Karpas-422 (cell line): ENCODE data around the gene PSMB11. TPM values are rescaled to one million over a fixed set of nuclear protein-coding genes. Genes with fewer than 3 reads are reported as not detected.

ENCODE experiments used
- DNase-seq: peaks from one replicate; pipeline ENCODE4 v3.0.0-alpha.2; 2015
- H2AFZ ChIP-seq: fragments of 200-600 bp; sonication (generic); 2 replicates; pipeline ENCODE4 v1.6.1; 2014; ENCODE audit warnings: antibody characterized with exemption, low read length, mixed read lengths
- H3K27ac ChIP-seq: fragments of 200-600 bp; sonication (generic); 2 replicates; pipeline ENCODE4 v1.5.1; 2014; ENCODE audit warnings: mild to moderate bottlenecking, low read length, moderate library complexity
- H3K27me3 ChIP-seq: fragments of 200-600 bp; sonication (generic); 2 replicates; pipeline ENCODE4 v1.6.1; 2014; ENCODE audit warnings: low read length, mixed read lengths
- H3K36me3 ChIP-seq: fragments of 200-600 bp; sonication (generic); 2 replicates; pipeline ENCODE4 v1.6.1; 2014; ENCODE audit warnings: low read length, mixed read lengths; ENCODE audit not compliant: insufficient read depth
- H3K4me1 ChIP-seq: fragments of 200-600 bp; sonication (generic); 2 replicates; pipeline ENCODE4 v1.6.1; 2014; ENCODE audit warnings: mild to moderate bottlenecking, low read length, mixed read lengths
- H3K4me2 ChIP-seq: fragments of 200-600 bp; sonication (generic); 2 replicates; pipeline ENCODE4 v1.6.1; 2014; ENCODE audit warnings: low read length, low read depth, mild to moderate bottlenecking; ENCODE audit not compliant: poor library complexity, severe bottlenecking
- H3K4me3 ChIP-seq: fragments of 200-600 bp; sonication (generic); 2 replicates; pipeline ENCODE4 v1.5.1; 2014; ENCODE audit warnings: mild to moderate bottlenecking, antibody characterized with exemption, low read length, mixed read lengths
- H3K79me2 ChIP-seq: fragments of 200-600 bp; sonication (generic); 2 replicates; pipeline ENCODE4 v1.6.1; 2014; ENCODE audit warnings: mild to moderate bottlenecking, low read length, mixed read lengths
- H3K9ac ChIP-seq: fragments of 200-600 bp; sonication (generic); 2 replicates; pipeline ENCODE4 v1.6.0; 2014; ENCODE audit warnings: low read length
- H3K9me2 ChIP-seq: fragments of 200-600 bp; sonication (generic), shearing (Covaris generic); replicated peaks from 2 replicates; pipeline ENCODE4 v1.6.0; 2014; ENCODE audit warnings: mild to moderate bottlenecking, low read length, moderate library complexity; ENCODE audit not compliant: insufficient read depth
- H3K9me3 ChIP-seq: fragments of 300-700, 200-600 bp; sonication (generic); 2 replicates; pipeline ENCODE4 v1.6.1; 2014; ENCODE audit warnings: low read length, mixed read lengths
- H4K20me1 ChIP-seq: fragments of 200-600 bp; sonication (generic); 2 replicates; pipeline ENCODE4 v1.6.1; 2014; ENCODE audit warnings: mild to moderate bottlenecking, antibody characterized with exemption, low read length, low read depth; ENCODE audit not compliant: insufficient read depth
- total RNA-seq: library from RNA; depleted of rRNA; stranded (reverse); fragments of >200 nt; shearing (Covaris generic); gene quantifications from 2 replicates; pipeline ENCODE4 v1.2.3, GENCODE V29; 2014; ENCODE audit warnings: low replicate concordance; rRNA removed

Gene PSMB11
- total RNA-seq, 1 experiment from 2014 or later: not detected

- H2AFZ ChIP-seq: no peak overlapping the region
- no peaks in the 10 kb centered on the region for H3K4me1 ChIP-seq
- DNase-seq: no peak
- H3K4me2 ChIP-seq: no peak overlapping the region
- no peak overlapping the region for H3K9ac ChIP-seq
- no peaks in the 10 kb centered on the region for H3K9me2 ChIP-seq
- H3K4me3 ChIP-seq: no peak overlapping the region
- no peaks in the 10 kb centered on the region for H3K27me3 ChIP-seq
- H3K9me3 ChIP-seq: no peaks in the 10 kb centered on the region
- no peak overlapping the region for H3K27ac ChIP-seq
- H3K36me3 ChIP-seq: peaks cover 66% of the 10 kb centered on the region
- 0 out of 2 replicates have a peak, but pooled peaks cover 6% of the 10 kb centered on the region for H4K20me1 ChIP-seq
- peaks cover 42% of the 10 kb centered on the region for H3K79me2 ChIP-seq
Observed at GRCh38 chr14:23086565-23086964, 44.6 kb downstream of the PSMB11 start.

GRCh38 chr14:23089498-23090253 lies 47.7 kb downstream of the PSMB11 start:
- Histone ChIP-seq H3K9me2 (no peaks in the 10 kb centered on the region), H3K27ac (no peak overlapping the region), H3K9ac (no peak overlapping the region), H3K9me3 (no peaks in the 10 kb centered on the region), H3K79me2 (peaks cover 70% of the 10 kb centered on the region), H3K4me1 (peaks cover 16% of the 10 kb centered on the region), H3K36me3 (peaks cover 77% of the 10 kb centered on the region), H2AFZ (no peak overlapping the region), H4K20me1 (peaks cover 24% of the 10 kb centered on the region), H3K4me2 (no peak overlapping the region), H3K4me3 (no peak overlapping the region), H3K27me3 (no peaks in the 10 kb centered on the region)
- DNase-seq: no peak

DNA sequence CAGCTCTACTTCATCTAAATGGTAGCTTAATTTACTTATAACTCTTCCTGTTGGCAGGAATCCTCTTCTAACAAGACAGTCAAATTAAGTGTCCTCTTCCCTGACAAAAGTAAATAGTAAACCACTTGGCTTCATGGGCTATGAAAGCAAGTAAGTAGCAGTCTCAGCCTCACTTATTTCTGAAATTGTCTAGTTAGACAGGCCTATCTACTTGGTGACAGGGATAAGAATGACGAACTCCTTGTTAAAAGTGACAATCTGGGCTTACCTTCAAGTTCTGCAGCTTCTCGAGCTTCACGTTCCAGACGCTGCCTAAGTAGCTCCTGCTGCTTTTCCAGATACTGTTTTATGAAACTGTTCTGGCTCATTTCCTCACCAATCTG lies 48.2 kb downstream of the PSMB11 start:
- H3K27me3 ChIP-seq: no peaks in the 10 kb centered on the region
- H3K79me2 ChIP-seq: peaks cover 69% of the 10 kb centered on the region
- H3K36me3 ChIP-seq: peaks cover 71% of the 10 kb centered on the region
- no peak overlapping the region for H3K4me2 ChIP-seq
- H3K9me3 ChIP-seq: no peaks in the 10 kb centered on the region
- no peak overlapping the region for H2AFZ ChIP-seq
- no peak overlapping the region for H3K4me3 ChIP-seq
- DNase-seq: no peak
- H3K4me1 ChIP-seq: peaks cover 16% of the 10 kb centered on the region
- no peak overlapping the region for H3K9ac ChIP-seq
- no peaks in the 10 kb centered on the region for H3K9me2 ChIP-seq
- peaks cover 24% of the 10 kb centered on the region for H4K20me1 ChIP-seq
- no peak overlapping the region for H3K27ac ChIP-seq

GRCh38 chr14:23091294-23092225 lies 49.5 kb downstream of the PSMB11 start:
- Histone ChIP-seq H3K79me2 (peaks cover 72% of the 10 kb centered on the region), H3K27me3 (no peaks in the 10 kb centered on the region), H3K4me1 (peaks cover 18% of the 10 kb centered on the region), H2AFZ (no peak overlapping the region), H4K20me1 (peaks cover 25% of the 10 kb centered on the region), H3K4me2 (no peak overlapping the region), H3K27ac (no peak overlapping the region), H3K4me3 (no peak overlapping the region), H3K9me2 (no peaks in the 10 kb centered on the region), H3K9ac (no peak overlapping the region), H3K36me3 (peaks cover 58% of the 10 kb centered on the region), H3K9me3 (no peaks in the 10 kb centered on the region)
- DNase-seq: no peak

DNA sequence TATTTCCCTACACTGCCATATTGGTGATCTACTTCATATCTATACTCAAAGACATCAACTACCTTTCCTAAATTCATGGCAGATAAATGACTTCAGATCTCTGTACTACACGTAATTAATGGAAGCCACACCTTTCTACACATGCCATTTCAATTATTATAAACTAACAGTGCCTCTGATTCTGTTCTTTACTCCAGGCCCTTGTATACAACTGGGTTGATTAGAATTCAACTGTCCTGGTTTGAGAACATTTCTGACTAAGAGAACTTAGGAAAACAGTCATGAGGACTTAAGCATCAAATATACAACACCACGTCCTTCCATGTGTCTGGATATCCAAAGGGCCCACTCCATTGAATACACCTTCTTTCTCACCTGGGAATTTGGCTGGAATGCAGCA lies 51.1 kb downstream of the PSMB11 start:
- Histone ChIP-seq H3K27me3 (no peaks in the 10 kb centered on the region), H3K79me2 (peaks cover 80% of the 10 kb centered on the region), H3K9ac (peak overlapping the region; percentile 94), H3K9me2 (no peaks in the 10 kb centered on the region), H4K20me1 (peaks cover 39% of the 10 kb centered on the region), H3K9me3 (no peaks in the 10 kb centered on the region), H3K4me3 (peak overlapping the region; percentile 78), H3K4me1 (peaks cover 24% of the 10 kb centered on the region), H3K27ac (no peak overlapping the region), H3K36me3 (peaks cover 56% of the 10 kb centered on the region), H3K4me2 (peak overlapping the region; percentile 84), H2AFZ (no peak overlapping the region)
- no peak for DNase-seq

DNA sequence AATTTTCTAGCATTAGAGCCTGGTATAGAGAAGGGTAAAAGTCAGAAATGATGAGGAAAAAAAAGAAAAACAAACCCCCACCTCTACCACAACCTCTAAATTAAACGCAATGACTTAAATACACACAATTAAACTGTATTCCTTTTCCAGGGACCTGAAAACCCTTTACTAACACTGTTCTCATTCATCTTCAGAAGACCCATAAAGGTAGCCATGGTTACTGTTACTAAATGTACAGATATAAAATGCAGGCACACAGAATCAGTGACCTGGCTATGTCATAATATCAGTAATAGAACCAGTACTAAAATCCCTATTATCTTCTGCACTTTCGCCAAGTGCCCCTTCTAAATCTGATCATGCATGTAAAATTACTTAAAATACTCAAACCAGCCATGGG lies 51.5 kb downstream of the PSMB11 start:
- no peak for DNase-seq
- Histone ChIP-seq H3K9me3 (no peaks in the 10 kb centered on the region), H3K79me2 (peaks cover 79% of the 10 kb centered on the region), H3K27ac (no peak overlapping the region), H3K4me3 (peak overlapping the region; percentile 78), H4K20me1 (peaks cover 43% of the 10 kb centered on the region), H3K9me2 (no peaks in the 10 kb centered on the region), H3K4me2 (peak overlapping the region; percentile 84), H2AFZ (no peak overlapping the region), H3K36me3 (peaks cover 58% of the 10 kb centered on the region), H3K4me1 (peaks cover 24% of the 10 kb centered on the region), H3K27me3 (no peaks in the 10 kb centered on the region), H3K9ac (peak overlapping the region; percentile 94)

Other genes with a start within 250 kb of the PSMB11 start
- gene SLC7A7, start 226.8 kb upstream of the PSMB11 start, total RNA-seq: 1.9 and 3.5 TPM in 2 replicates
- gene MRPL52, start 212.3 kb upstream of the PSMB11 start, total RNA-seq: 71.3 and 107 TPM in 2 replicates
- 0.72 and 1.9 TPM in 2 replicates for gene MMP14, start 205.6 kb upstream of the PSMB11 start, total RNA-seq
- 34.3 and 43.1 TPM in 2 replicates for gene LRP10, start 170.5 kb upstream of the PSMB11 start, total RNA-seq
- gene REM2, start 159.0 kb upstream of the PSMB11 start, total RNA-seq: 0.51 TPM in 1 of 2 replicates, not detected in the other
- gene RBM23, start 123.1 kb upstream of the PSMB11 start, total RNA-seq: 67.7 and 79.1 TPM in 2 replicates
- 116 and 152 TPM in 2 replicates for gene PRMT5, start 112.8 kb upstream of the PSMB11 start, total RNA-seq
- 45.9 and 52.4 TPM in 2 replicates for gene HAUS4, start 85.1 kb upstream of the PSMB11 start, total RNA-seq
- gene AJUBA, start 59.7 kb upstream of the PSMB11 start, total RNA-seq: not detected in 2 replicates
- gene C14orf93, start 32.1 kb upstream of the PSMB11 start, total RNA-seq: 21.6 and 43.2 TPM in 2 replicates
- gene PSMB5, start 7.3 kb upstream of the PSMB11 start, total RNA-seq: 65.4 and 67.1 TPM in 2 replicates
- 0.34 and 1.0 TPM in 2 replicates for gene CDH24, start 15.3 kb downstream of the PSMB11 start, total RNA-seq
- 125 and 159 TPM in 2 replicates for gene ACIN1, start 52.9 kb downstream of the PSMB11 start, total RNA-seq
- 52.6 and 69.3 TPM in 2 replicates for gene C14orf119, start 53.3 kb downstream of the PSMB11 start, total RNA-seq
- gene CIROP, start 62.8 kb downstream of the PSMB11 start, total RNA-seq: not detected in 2 replicates
- gene CEBPE, start 77.0 kb downstream of the PSMB11 start, total RNA-seq: 0.11 TPM in 1 of 2 replicates, not detected in the other
- gene SLC7A8, start 141.4 kb downstream of the PSMB11 start, total RNA-seq: 0.79 TPM in 1 of 2 replicates, not detected in the other
- gene RNF212B, start 195.7 kb downstream of the PSMB11 start, total RNA-seq: not detected in 2 replicates
- gene HOMEZ, start 243.9 kb downstream of the PSMB11 start, total RNA-seq: 9.3 and 12.7 TPM in 2 replicates